ENCODE results near the gene KCNH2.

DNA sequence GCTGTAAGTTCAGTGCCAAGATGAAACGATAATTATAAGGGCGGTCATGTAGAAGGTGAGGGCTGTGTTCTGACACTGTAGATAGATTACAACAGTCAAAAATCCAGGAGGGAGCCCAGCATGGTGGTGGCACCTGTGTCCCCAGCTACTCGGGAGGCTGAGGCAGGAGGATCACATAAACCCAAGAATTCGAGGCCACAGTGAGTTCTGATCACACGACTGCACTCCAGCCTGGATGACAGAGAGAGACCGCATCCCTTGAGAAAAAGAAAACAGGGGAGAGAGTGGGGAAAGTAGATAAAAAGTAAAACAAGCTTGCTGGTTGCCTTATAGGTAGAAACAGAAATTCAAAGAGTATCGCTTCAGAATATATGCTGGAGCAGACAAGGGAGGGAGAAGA lies 52.1 kb downstream of the KCNH2 start:
- TF ChIP-seq CTCF (IDR thresholded peaks at IDR 0.05), result no peak
- TF ChIP-seq POLR2AphosphoS5 (IDR thresholded peaks at IDR 0.05), result no peak
- TF ChIP-seq EP300 (IDR thresholded peaks at IDR 0.05), result no peak
- no peak for TF ChIP-seq POLR2A (IDR thresholded peaks at IDR 0.05)
